K562 (cell line): Measurements from ENCODE around the gene HIGD1C. TPM values are rescaled to one million over a fixed set of nuclear protein-coding genes. Genes with fewer than 3 reads are reported as not detected.

ENCODE experiments used
- GABPA ChIP-seq: fragments of 200-800 bp; sonication (Bioruptor generic); conservative IDR thresholded peaks from 2 replicates; pipeline ENCODE4 v1.6.1; 2016; ENCODE audit warnings: low read depth, missing genetic modification characterization, missing compliant biosample characterization
- HDAC8 ChIP-seq: fragments of 450-650 bp; IDR thresholded peaks from 2 replicates; pipeline ENCODE4 v1.6.1; 2016; ENCODE audit warnings: mild to moderate bottlenecking, missing genetic modification characterization, moderate library complexity, missing compliant biosample characterization
- IRF2 ChIP-seq: sonication (generic); formaldehyde crosslinking; IDR thresholded peaks from 2 replicates; pipeline ENCODE4 v1.8.1; 2022; ENCODE audit warnings: mild to moderate bottlenecking, missing genetic modification reagents
- MEF2D ChIP-seq: conservative IDR thresholded peaks from 2 replicates; pipeline ENCODE4 v1.6.1; 2016; ENCODE audit warnings: low read depth, missing genetic modification characterization, missing compliant biosample characterization
- MTA3 ChIP-seq: fragments of 450-650 bp; formaldehyde crosslinking; IDR thresholded peaks from 2 replicates; pipeline ENCODE4 v1.6.1; 2017; ENCODE audit warnings: mild to moderate bottlenecking, borderline replicate concordance
- NR4A1 ChIP-seq, 2 experiments: fragments of 250-450 bp in 1 of 2; fragments of 450-650 bp in 1 of 2; sonication (Bioruptor Pico) in 1 of 2; IDR thresholded peaks; 2 replicates each; pipeline versions ENCODE4 v1.4.0 to v1.6.1; 2016 to 2020; ENCODE audit warnings: mild to moderate bottlenecking in 2 of 2, missing compliant biosample characterization in 1 of 2, missing genetic modification characterization in 1 of 2, moderate library complexity in 1 of 2
- SMARCC2 ChIP-seq: fragments of 450-650 bp; IDR thresholded peaks from 2 replicates; pipeline ENCODE4 v1.6.1; 2017; ENCODE audit warnings: antibody characterized with exemption, moderate library complexity, mild to moderate bottlenecking, low read depth
- TAL1 ChIP-seq: fragments of 450-650 bp; IDR thresholded peaks from 2 replicates; pipeline ENCODE4 v1.6.1; 2016; ENCODE audit warnings: mild to moderate bottlenecking
- TFE3 ChIP-seq: fragments of 450-650 bp; formaldehyde crosslinking; IDR thresholded peaks from 2 replicates; pipeline ENCODE4 v1.4.0; 2020; ENCODE audit warnings: mild to moderate bottlenecking, mixed read lengths
- polyA plus RNA-seq, 8 experiments: library from polyadenylated mRNA; depleted of rRNA in 4 of 8; stranded (reverse) in 5 of 8; unstranded in 3 of 8; fragments of >200 nt; fragmentation: Nextera tagmentation in 2 of 8; fragmentation: Illumina TruSeq in 1 of 8; extraction: Ambion mirVana in 2 of 8; extraction: Trizol in 1 of 8; gene quantifications; 2 replicates each; pipeline versions ENCODE4 v1.2.1 to v1.2.3, GENCODE V29; 2011 to 2014; ENCODE audit warnings: inconsistent platforms in 1 of 8, missing spikeins in 1 of 8
- total RNA-seq, 7 experiments: library from RNA; depleted of rRNA in 6 of 7; stranded (reverse); fragments of >200 nt in 6 of 7; fragmentation: Illumina TruSeq in 2 of 7; extraction: Trizol in 2 of 7; gene quantifications; 2 replicates each; pipeline versions ENCODE4 v1.2.1 to v1.2.3, GENCODE V29; 2011 to 2021; ENCODE audit warnings: low replicate concordance in 1 of 7
- TF ChIP-seq, protein P1 (sequence below), 2 experiments: fragments of 450-650 bp; conservative IDR thresholded peaks; 2 replicates each; pipeline ENCODE4 v1.6.1; 2017; ENCODE audit warnings: mild to moderate bottlenecking in 2 of 2, moderate library complexity in 2 of 2
- TF ChIP-seq, protein P2 (sequence below): fragments of 450-650 bp; IDR thresholded peaks from 2 replicates; pipeline ENCODE4 v1.6.1; 2016; ENCODE audit warnings: mild to moderate bottlenecking, moderate library complexity

The HIGD1C gene
- total and polyA plus RNA-seq, 9 of the 15 experiments (the other 6 are each of a cell fraction or from before 2014, with no cell fraction given), result not detected

DNA sequence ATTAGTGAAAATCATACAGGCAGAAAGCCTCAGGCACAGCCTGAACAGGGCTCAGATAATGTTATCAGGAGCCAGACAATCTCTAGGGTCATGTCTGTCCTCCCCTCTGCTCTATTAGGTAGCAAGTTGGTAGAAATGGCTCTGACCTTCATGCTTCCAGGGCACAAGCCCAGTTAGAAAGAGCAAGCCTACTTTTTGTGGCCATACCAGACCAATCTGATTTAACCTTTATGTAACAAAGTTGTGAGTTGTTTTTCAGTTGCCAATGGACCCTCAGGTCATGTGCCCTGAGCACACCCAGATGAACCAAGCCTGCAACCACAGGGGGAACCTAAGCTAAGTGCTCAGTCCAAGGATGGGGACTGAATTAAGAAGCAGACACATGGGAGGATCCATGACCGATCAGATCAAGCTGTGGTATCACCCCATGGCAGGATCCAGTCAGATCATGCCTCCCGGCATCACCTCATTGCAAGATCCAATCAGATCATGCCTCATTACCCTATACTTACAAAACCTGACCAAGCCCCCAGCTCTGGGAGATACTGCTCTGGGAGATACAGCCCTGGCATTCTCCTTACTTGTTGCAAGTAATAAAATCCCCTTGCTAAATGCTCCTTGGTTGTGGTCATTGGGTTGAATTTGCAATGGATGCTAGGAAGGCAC, 18.8 kb upstream of the HIGD1C start (continued):
- TF ChIP-seq TAL1, result peak; percentile 47
- TF ChIP-seq, protein P1, sequence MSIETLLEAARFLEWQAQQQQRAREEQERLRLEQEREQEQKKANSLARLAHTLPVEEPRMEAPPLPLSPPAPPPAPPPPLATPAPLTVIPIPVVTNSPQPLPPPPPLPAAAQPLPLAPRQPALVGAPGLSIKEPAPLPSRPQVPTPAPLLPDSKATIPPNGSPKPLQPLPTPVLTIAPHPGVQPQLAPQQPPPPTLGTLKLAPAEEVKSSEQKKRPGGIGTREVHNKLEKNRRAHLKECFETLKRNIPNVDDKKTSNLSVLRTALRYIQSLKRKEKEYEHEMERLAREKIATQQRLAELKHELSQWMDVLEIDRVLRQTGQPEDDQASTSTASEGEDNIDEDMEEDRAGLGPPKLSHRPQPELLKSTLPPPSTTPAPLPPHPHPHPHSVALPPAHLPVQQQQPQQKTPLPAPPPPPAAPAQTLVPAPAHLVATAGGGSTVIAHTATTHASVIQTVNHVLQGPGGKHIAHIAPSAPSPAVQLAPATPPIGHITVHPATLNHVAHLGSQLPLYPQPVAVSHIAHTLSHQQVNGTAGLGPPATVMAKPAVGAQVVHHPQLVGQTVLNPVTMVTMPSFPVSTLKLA (conservative IDR thresholded peaks at IDR 0.05), result no peak; a peak in 1 of 4 replicates
- TF ChIP-seq GABPA (tag), result peak; percentile 18; the same call in 1 of the 2 replicates
- TF ChIP-seq TFE3 (CRISPR knock-in tag), result no peak
- TF ChIP-seq IRF2 (CRISPR knock-in tag), result no peak
- peak; percentile 66; the same call in 1 of the 2 replicates for TF ChIP-seq MEF2D (tag)
- 0 out of 2 replicates have a peak, but pooled peaks have one; percentile 27 for TF ChIP-seq SMARCC2
- 0 out of 2 replicates have a peak, but pooled peaks have one; percentile 57 for TF ChIP-seq MTA3
- TF ChIP-seq NR4A1 (CRISPR knock-in tag; IDR thresholded peaks at IDR 0.05), result no peak
- peak; percentile 72 for TF ChIP-seq NR4A1 (tag; IDR thresholded peaks at IDR 0.05)
- TF ChIP-seq, protein P2, sequence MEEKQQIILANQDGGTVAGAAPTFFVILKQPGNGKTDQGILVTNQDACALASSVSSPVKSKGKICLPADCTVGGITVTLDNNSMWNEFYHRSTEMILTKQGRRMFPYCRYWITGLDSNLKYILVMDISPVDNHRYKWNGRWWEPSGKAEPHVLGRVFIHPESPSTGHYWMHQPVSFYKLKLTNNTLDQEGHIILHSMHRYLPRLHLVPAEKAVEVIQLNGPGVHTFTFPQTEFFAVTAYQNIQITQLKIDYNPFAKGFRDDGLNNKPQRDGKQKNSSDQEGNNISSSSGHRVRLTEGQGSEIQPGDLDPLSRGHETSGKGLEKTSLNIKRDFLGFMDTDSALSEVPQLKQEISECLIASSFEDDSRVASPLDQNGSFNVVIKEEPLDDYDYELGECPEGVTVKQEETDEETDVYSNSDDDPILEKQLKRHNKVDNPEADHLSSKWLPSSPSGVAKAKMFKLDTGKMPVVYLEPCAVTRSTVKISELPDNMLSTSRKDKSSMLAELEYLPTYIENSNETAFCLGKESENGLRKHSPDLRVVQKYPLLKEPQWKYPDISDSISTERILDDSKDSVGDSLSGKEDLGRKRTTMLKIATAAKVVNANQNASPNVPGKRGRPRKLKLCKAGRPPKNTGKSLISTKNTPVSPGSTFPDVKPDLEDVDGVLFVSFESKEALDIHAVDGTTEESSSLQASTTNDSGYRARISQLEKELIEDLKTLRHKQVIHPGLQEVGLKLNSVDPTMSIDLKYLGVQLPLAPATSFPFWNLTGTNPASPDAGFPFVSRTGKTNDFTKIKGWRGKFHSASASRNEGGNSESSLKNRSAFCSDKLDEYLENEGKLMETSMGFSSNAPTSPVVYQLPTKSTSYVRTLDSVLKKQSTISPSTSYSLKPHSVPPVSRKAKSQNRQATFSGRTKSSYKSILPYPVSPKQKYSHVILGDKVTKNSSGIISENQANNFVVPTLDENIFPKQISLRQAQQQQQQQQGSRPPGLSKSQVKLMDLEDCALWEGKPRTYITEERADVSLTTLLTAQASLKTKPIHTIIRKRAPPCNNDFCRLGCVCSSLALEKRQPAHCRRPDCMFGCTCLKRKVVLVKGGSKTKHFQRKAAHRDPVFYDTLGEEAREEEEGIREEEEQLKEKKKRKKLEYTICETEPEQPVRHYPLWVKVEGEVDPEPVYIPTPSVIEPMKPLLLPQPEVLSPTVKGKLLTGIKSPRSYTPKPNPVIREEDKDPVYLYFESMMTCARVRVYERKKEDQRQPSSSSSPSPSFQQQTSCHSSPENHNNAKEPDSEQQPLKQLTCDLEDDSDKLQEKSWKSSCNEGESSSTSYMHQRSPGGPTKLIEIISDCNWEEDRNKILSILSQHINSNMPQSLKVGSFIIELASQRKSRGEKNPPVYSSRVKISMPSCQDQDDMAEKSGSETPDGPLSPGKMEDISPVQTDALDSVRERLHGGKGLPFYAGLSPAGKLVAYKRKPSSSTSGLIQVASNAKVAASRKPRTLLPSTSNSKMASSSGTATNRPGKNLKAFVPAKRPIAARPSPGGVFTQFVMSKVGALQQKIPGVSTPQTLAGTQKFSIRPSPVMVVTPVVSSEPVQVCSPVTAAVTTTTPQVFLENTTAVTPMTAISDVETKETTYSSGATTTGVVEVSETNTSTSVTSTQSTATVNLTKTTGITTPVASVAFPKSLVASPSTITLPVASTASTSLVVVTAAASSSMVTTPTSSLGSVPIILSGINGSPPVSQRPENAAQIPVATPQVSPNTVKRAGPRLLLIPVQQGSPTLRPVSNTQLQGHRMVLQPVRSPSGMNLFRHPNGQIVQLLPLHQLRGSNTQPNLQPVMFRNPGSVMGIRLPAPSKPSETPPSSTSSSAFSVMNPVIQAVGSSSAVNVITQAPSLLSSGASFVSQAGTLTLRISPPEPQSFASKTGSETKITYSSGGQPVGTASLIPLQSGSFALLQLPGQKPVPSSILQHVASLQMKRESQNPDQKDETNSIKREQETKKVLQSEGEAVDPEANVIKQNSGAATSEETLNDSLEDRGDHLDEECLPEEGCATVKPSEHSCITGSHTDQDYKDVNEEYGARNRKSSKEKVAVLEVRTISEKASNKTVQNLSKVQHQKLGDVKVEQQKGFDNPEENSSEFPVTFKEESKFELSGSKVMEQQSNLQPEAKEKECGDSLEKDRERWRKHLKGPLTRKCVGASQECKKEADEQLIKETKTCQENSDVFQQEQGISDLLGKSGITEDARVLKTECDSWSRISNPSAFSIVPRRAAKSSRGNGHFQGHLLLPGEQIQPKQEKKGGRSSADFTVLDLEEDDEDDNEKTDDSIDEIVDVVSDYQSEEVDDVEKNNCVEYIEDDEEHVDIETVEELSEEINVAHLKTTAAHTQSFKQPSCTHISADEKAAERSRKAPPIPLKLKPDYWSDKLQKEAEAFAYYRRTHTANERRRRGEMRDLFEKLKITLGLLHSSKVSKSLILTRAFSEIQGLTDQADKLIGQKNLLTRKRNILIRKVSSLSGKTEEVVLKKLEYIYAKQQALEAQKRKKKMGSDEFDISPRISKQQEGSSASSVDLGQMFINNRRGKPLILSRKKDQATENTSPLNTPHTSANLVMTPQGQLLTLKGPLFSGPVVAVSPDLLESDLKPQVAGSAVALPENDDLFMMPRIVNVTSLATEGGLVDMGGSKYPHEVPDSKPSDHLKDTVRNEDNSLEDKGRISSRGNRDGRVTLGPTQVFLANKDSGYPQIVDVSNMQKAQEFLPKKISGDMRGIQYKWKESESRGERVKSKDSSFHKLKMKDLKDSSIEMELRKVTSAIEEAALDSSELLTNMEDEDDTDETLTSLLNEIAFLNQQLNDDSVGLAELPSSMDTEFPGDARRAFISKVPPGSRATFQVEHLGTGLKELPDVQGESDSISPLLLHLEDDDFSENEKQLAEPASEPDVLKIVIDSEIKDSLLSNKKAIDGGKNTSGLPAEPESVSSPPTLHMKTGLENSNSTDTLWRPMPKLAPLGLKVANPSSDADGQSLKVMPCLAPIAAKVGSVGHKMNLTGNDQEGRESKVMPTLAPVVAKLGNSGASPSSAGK, result peak; percentile 27; the same call in 1 of the 2 replicates
- peak; percentile 73; the same call in 1 of the 2 replicates for TF ChIP-seq HDAC8 (tag)
